IMR-90 (cell line): ENCODE measurements around the gene HEPHL1. TPM values are rescaled to one million over a fixed set of nuclear protein-coding genes. Genes with fewer than 3 reads are reported as not detected.

Source experiments
- ATAC-seq: fragments of 200-7000 bp; cut with Tn5 transposase; 2 replicates; pipeline ENCODE4 v1.9.1; 2020; ENCODE audit warnings: low read depth, mild to moderate bottlenecking, moderate library complexity
- BruUV-seq: library from RNA; stranded (reverse); fragments of 400-500 nt; replicated peaks from 2 replicates; lab custom pipeline; 2021; lab: Mats Ljungman, UMichigan
- CTCF ChIA-PET: fragments of 300-600 bp; formaldehyde crosslinking; extraction: SDS; loops from one replicate; lab custom pipeline; 2021; ENCODE audit warnings: antibody characterized with exemption; lab: Yijun Ruan, JAX
- POLR2A ChIA-PET: fragments of 300-600 bp; sonication (Branson Sonifier 250); formaldehyde crosslinking; loops from one replicate; lab custom pipeline; 2022; ENCODE audit warnings: antibody characterized with exemption; ENCODE audit not compliant: unreplicated experiment; lab: Charles Lee
- DNase-seq: peaks from one replicate; pipeline ENCODE4 v3.0.0; 2013
- H2AFZ ChIP-seq: replicated peaks from 2 replicates; pipeline ENCODE3; 2013; ENCODE audit warnings: low read length, mild to moderate bottlenecking; ENCODE audit not compliant: poor library complexity
- H2AK5ac ChIP-seq: 2 replicates; pipeline ENCODE4 v1.6.1; 2013; ENCODE audit warnings: low read depth, low read length, inconsistent platforms
- H2AK9ac ChIP-seq: replicated peaks from 2 replicates; pipeline ENCODE3; 2013; ENCODE audit warnings: mild to moderate bottlenecking, low read depth, low read length, moderate library complexity; ENCODE audit not compliant: poor library complexity
- H2BK120ac ChIP-seq: 2 replicates; pipeline ENCODE4 v1.6.1; 2013; ENCODE audit warnings: low read depth, low read length, inconsistent platforms
- H2BK15ac ChIP-seq: 3 replicates; pipeline ENCODE4 v1.6.1; 2013; ENCODE audit warnings: low read depth, low read length, inconsistent platforms
- H2BK20ac ChIP-seq: 2 replicates; pipeline ENCODE4 v1.6.1; 2013; ENCODE audit warnings: low read depth, mild to moderate bottlenecking, inconsistent platforms, low read length, moderate library complexity
- H2BK5ac ChIP-seq: 2 replicates; pipeline ENCODE4 v1.6.1; 2013; ENCODE audit warnings: mild to moderate bottlenecking, low read depth, low read length, inconsistent platforms; ENCODE audit not compliant: poor library complexity, severe bottlenecking
- H3K14ac ChIP-seq: replicated peaks from 2 replicates; pipeline ENCODE4 v1.6.1; 2013; ENCODE audit warnings: low read depth, low read length, inconsistent platforms
- H3K18ac ChIP-seq: 2 replicates; pipeline ENCODE4 v1.6.1; 2013; ENCODE audit warnings: low read depth, low read length, control low read depth
- H3K23ac ChIP-seq: 2 replicates; pipeline ENCODE4 v1.6.1; 2013; ENCODE audit warnings: low read depth, low read length, inconsistent platforms
- H3K27ac ChIP-seq: 2 replicates; pipeline ENCODE4 v1.5.1; 2013; ENCODE audit warnings: mild to moderate bottlenecking, control low read depth, low read length; ENCODE audit not compliant: insufficient read depth
- H3K27me3 ChIP-seq: 2 replicates; pipeline ENCODE4 v1.6.1; 2013; ENCODE audit warnings: low read length; ENCODE audit not compliant: control insufficient read depth, insufficient read depth
- H3K36me3 ChIP-seq: 2 replicates; pipeline ENCODE4 v1.6.1; 2013; ENCODE audit warnings: low read length, mixed read lengths; ENCODE audit not compliant: control insufficient read depth, insufficient read depth
- H3K4ac ChIP-seq: 2 replicates; pipeline ENCODE4 v1.6.1; 2013; ENCODE audit warnings: low read depth, low read length, inconsistent platforms
- H3K4me1 ChIP-seq: 2 replicates; pipeline ENCODE4 v1.6.1; 2013; ENCODE audit warnings: low read length, mixed read lengths; ENCODE audit not compliant: control insufficient read depth, insufficient read depth
- H3K4me2 ChIP-seq: 2 replicates; pipeline ENCODE4 v1.6.1; 2013; ENCODE audit warnings: low read depth, mild to moderate bottlenecking, control low read depth, low read length, moderate library complexity
- H3K4me3 ChIP-seq: 2 replicates; pipeline ENCODE4 v1.5.1; 2013; ENCODE audit warnings: low read depth, mild to moderate bottlenecking, control low read depth, low read length, moderate library complexity; ENCODE audit not compliant: insufficient read depth
- H3K56ac ChIP-seq: 2 replicates; pipeline ENCODE4 v1.6.1; 2013; ENCODE audit warnings: low read length, inconsistent platforms; ENCODE audit not compliant: insufficient read depth; ENCODE audit errors: extremely low read depth
- H3K79me1 ChIP-seq, 2 experiments: 2 replicates each; pipeline ENCODE4 v1.6.1; 2013; ENCODE audit warnings: low read length in 2 of 2, inconsistent platforms in 1 of 2, low read depth in 1 of 2
- H3K9ac ChIP-seq: 2 replicates; pipeline ENCODE4 v1.6.1; 2013; ENCODE audit warnings: low read depth, low read length, control low read depth
- H3K9me1 ChIP-seq: 2 replicates; pipeline ENCODE4 v1.6.1; 2013; ENCODE audit warnings: low read length, inconsistent platforms; ENCODE audit not compliant: insufficient read depth
- H3K9me3 ChIP-seq: 2 replicates; pipeline ENCODE4 v1.6.1; 2013; ENCODE audit warnings: low read length; ENCODE audit not compliant: control insufficient read depth, insufficient read depth
- H4K20me1 ChIP-seq: 2 replicates; pipeline ENCODE4 v1.6.1; 2013; ENCODE audit warnings: low read length, inconsistent platforms; ENCODE audit not compliant: insufficient read depth
- H4K5ac ChIP-seq: 2 replicates; pipeline ENCODE4 v1.6.1; 2013; ENCODE audit warnings: mild to moderate bottlenecking, low read depth, low read length, control low read depth
- H4K8ac ChIP-seq, 2 experiments: 2 replicates each; pipeline ENCODE4 v1.6.1; 2013; ENCODE audit warnings: low read depth in 2 of 2, low read length in 2 of 2, control low read depth in 1 of 2, inconsistent platforms in 1 of 2
- H4K91ac ChIP-seq: 2 replicates; pipeline ENCODE4 v1.6.1; 2013; ENCODE audit warnings: low read depth, low read length, inconsistent platforms; ENCODE audit not compliant: insufficient read depth
- CEBPB ChIP-seq: IDR thresholded peaks from 2 replicates; pipeline ENCODE4 v1.6.1; 2012; ENCODE audit warnings: low read depth, low read length, improper control_type of control experiment
- FOS ChIP-seq: fragments of 150-350 bp; IDR thresholded peaks from 2 replicates; pipeline ENCODE4 v1.6.1; 2016; ENCODE audit warnings: low read depth, low read length
- WGBS, 2 experiments: methylation state at CpG; one replicate each; pipeline versions ENCODE4 v1.1.5 to v1.1.7; 2013; ENCODE audit warnings: missing lambda C conversion rate in 2 of 2; ENCODE audit not compliant: insufficient read length in 1 of 2; ENCODE audit errors: extremely low coverage in 2 of 2; 5-methylcytosine and 5-hydroxymethylcytosine counted together
- dilution Hi-C: fragments of 300-500 bp; cut with HindIII; formaldehyde crosslinking; loops from one replicate; pipeline ENCODE4 v1.14.3; 2018; ENCODE audit warnings: low sequenced_read_pairs; ENCODE audit not compliant: unreplicated experiment
- in situ Hi-C: fragments of 300-500 bp; cut with MboI; formaldehyde crosslinking; loops from 3 replicates; pipeline ENCODE4 v1.14.3; 2019; ENCODE audit warnings: low sequenced_read_pairs, inconsistent platforms, mixed read lengths
- intact Hi-C: fragments of 100-400 bp; cut with micrococcal nuclease; formaldehyde crosslinking; loops from 2 replicates; pipeline ENCODE4 v1.10.0; 2022
- polyA plus RNA-seq, 3 experiments: library from polyadenylated mRNA; depleted of rRNA; stranded (reverse); fragments of >200 nt; gene quantifications; 2 replicates each; pipeline ENCODE4 v1.2.3, GENCODE V29; 2012; ENCODE audit warnings: low replicate concordance in 1 of 3
- total RNA-seq: library from RNA; depleted of rRNA; stranded (reverse); fragments of >200 nt; gene quantifications from 2 replicates; pipeline ENCODE4 v1.2.3, GENCODE V29; 2012

The HEPHL1 gene
- total and polyA plus RNA-seq, 2 of the 4 experiments (the other 2 are of a cell fraction): under 0.01 to 0.02 TPM

DNA sequence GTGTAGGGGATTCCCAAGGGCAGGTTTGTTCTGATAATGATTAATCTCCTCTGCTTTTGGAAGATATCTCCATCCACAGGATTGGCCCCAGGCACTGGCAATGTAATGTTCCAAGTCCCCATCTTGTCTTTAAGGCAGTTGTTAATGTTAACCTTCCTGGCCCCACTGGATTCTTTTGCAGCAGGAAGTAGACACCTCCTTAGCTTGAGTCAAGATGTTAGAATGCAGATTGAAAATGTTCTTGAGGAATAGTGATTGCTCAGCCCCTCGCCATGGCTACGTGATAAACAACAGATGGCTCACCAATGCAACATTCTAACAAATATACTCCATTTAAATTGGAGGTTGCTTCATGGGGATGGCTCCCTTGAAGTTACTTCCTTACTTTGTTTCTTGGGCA, 7.3 kb downstream of the HEPHL1 start:
- TF ChIP-seq FOS: no peak
- TF ChIP-seq CEBPB: peak; percentile 80
- Histone ChIP-seq H3K9me3 (no peaks in the 10 kb centered on the region; the same call in 1 of the 2 replicates), H3K4me2 (no peak overlapping the region), H3K27ac (no peak overlapping the region), H3K27me3 (no peaks in the 10 kb centered on the region), H4K8ac (no peak overlapping the region), H3K14ac (no peak overlapping the region), H3K9me1 (no peaks in the 10 kb centered on the region), H2AK9ac (no peak overlapping the region), H2BK120ac (no peak overlapping the region), H2AK5ac (no peak overlapping the region), H3K4ac (no peak overlapping the region), H3K4me1 (no peaks in the 10 kb centered on the region; the same call in 1 of the 2 replicates), H2BK20ac (no peak overlapping the region), H2BK5ac (no peak overlapping the region), H3K18ac (no peak overlapping the region), H3K9ac (no peak overlapping the region), H3K36me3 (no peaks in the 10 kb centered on the region), H3K79me1 (no peaks in the 10 kb centered on the region), H4K20me1 (no peaks in the 10 kb centered on the region), H2AFZ (no peak overlapping the region), H3K4me3 (no peak overlapping the region), H3K23ac (no peak overlapping the region), H4K5ac (no peak overlapping the region), H2BK15ac (no peak overlapping the region), H4K91ac (no peak overlapping the region), H3K56ac (no peak overlapping the region)
- ChIA-PET POLR2A (no interaction called here), CTCF (no interaction called here)
- intact Hi-C loops: no loop called here
- peak; percentile 81 for DNase-seq
- dilution Hi-C loops: no loop called here
- ATAC-seq: peak; percentile 48; the same call in 1 of the 2 replicates
- no CpG with 5 or more reads among the region's 2 CpGs for WGBS, 2 experiments
- no TSS peak for BruUV-seq
- in situ Hi-C loops: no loop called here
